AG04450 (cell line): ENCODE data around the gene BCAR3. TPM values are rescaled to one million over a fixed set of nuclear protein-coding genes. Genes with fewer than 3 reads are reported as not detected.
A peak's percentile ranks its signal among the peaks of the same experiment; 100 is the strongest.

Source experiments
- CTCF ChIA-PET: fragments of 300-600, 350-600 bp; formaldehyde crosslinking; extraction: SDS; loops from one replicate; lab custom pipeline; 2022; ENCODE audit warnings: antibody characterized with exemption, inconsistent platforms; lab: Charles Lee
- POLR2A ChIA-PET: fragments of 350-600 bp; formaldehyde crosslinking; extraction: SDS; loops from one replicate; lab custom pipeline; 2021; ENCODE audit warnings: antibody characterized with exemption, inconsistent platforms; lab: Yijun Ruan, JAX
- DNase-seq: peaks from one replicate; pipeline ENCODE4 v3.0.0-alpha.2; 2011; ENCODE audit warnings: low read depth, low spot score
- H3K27ac ChIP-seq: one replicate; pipeline ENCODE4 v1.5.1; 2012; ENCODE audit warnings: low read depth, low read length, control low read depth
- H3K27me3 ChIP-seq: one replicate; pipeline ENCODE4 v1.6.0; 2012; ENCODE audit warnings: low read length; ENCODE audit not compliant: control insufficient read depth, insufficient read depth
- H3K4me3 ChIP-seq: 2 replicates; pipeline ENCODE4 v1.5.1; 2011; ENCODE audit warnings: mild to moderate bottlenecking, low read depth, low read length, control low read depth
- H3K9me3 ChIP-seq: 2 replicates; pipeline ENCODE4 v1.5.1; 2012; ENCODE audit warnings: low read length; ENCODE audit not compliant: control insufficient read depth, insufficient read depth
- polyA plus RNA-seq: library from polyadenylated mRNA; depleted of rRNA; stranded (reverse); fragments of >200 nt; gene quantifications from 2 replicates; pipeline ENCODE4 v1.2.3, GENCODE V29; 2011
- TF ChIP-seq, protein P1 (sequence below): IDR thresholded peaks from 2 replicates; pipeline ENCODE4 v1.5.1; 2011; ENCODE audit warnings: low read depth, low read length, control low read depth, inconsistent platforms

The BCAR3 gene
- polyA plus RNA-seq, 1 experiment, result 20.6 TPM

- TF ChIP-seq, protein P1, sequence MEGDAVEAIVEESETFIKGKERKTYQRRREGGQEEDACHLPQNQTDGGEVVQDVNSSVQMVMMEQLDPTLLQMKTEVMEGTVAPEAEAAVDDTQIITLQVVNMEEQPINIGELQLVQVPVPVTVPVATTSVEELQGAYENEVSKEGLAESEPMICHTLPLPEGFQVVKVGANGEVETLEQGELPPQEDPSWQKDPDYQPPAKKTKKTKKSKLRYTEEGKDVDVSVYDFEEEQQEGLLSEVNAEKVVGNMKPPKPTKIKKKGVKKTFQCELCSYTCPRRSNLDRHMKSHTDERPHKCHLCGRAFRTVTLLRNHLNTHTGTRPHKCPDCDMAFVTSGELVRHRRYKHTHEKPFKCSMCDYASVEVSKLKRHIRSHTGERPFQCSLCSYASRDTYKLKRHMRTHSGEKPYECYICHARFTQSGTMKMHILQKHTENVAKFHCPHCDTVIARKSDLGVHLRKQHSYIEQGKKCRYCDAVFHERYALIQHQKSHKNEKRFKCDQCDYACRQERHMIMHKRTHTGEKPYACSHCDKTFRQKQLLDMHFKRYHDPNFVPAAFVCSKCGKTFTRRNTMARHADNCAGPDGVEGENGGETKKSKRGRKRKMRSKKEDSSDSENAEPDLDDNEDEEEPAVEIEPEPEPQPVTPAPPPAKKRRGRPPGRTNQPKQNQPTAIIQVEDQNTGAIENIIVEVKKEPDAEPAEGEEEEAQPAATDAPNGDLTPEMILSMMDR, result no peak
- ChIA-PET POLR2A (no interaction called here), CTCF (no interaction called here)
- Histone ChIP-seq H3K27me3 (no peaks in the 10 kb centered on the region), H3K27ac (no peak overlapping the region), H3K4me3 (no peak overlapping the region), H3K9me3 (no peaks in the 10 kb centered on the region)
- no peak for DNase-seq
Measured at GRCh38 chr1:93588206-93588605, 93.4 kb downstream of the BCAR3 start.

- no peak for DNase-seq
- TF ChIP-seq, protein P1, result no peak
- POLR2A ChIA-PET, result interaction anchor here (0.6 kb wide), 1 partner anchor 518 kb away, joined by 3 read pairs; no protein-coding TSS in a partner anchor
- Histone ChIP-seq H3K27ac (no peak overlapping the region), H3K4me3 (no peak overlapping the region), H3K27me3 (no peaks in the 10 kb centered on the region), H3K9me3 (no peaks in the 10 kb centered on the region)
- CTCF ChIA-PET, result interaction anchor here (0.6 kb wide), 1 partner anchor 32 kb away, joined by 4 read pairs; no protein-coding TSS in a partner anchor
Measured at GRCh38 chr1:93587354-93587753, 94.3 kb downstream of the BCAR3 start.

- Histone ChIP-seq H3K9me3 (no peaks in the 10 kb centered on the region), H3K27ac (peak overlapping the region; percentile 31), H3K4me3 (no peak overlapping the region), H3K27me3 (no peaks in the 10 kb centered on the region)
- DNase-seq, result no peak
- ChIA-PET CTCF (no interaction called here), POLR2A (no interaction called here)
- TF ChIP-seq, protein P1, result no peak
Measured at GRCh38 chr1:93585059-93585966, 96.3 kb downstream of the BCAR3 start.

DNA sequence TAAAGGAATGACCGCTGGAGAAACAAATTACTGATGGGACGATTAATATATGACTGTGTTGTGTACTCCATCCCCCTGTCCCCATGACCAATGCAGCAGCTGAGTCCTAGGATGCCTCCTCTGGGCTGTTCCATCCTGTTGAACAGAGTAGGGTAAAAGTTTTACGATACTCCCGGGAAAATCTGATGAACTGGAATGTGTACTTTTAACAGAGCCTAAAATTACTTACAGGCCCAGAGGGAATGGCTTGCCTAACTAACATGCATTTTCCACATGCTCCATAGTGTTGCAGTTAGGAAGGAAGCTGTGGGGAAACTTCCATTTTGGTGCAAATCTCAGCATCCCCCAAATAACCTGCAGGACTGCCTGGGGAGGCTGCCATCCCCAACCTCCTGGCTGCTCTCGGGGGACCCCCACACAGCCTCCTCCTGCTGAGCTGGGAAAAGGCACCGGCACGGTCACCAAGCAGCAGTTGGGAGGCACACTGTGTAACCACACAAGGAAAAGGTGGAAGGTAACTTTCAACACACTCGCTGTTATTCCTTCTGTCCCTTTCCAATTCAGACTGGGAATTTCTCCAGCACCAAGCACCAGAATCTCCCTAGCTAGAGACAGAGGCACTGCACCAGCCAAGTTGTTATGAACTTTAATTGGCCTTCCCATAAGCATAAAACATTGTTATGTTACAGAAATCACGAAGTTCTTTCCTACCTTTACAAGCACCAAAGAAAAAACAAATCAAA is 97.2 kb downstream of the BCAR3 start:
- Histone ChIP-seq H3K27ac (peak overlapping the region; percentile 31), H3K9me3 (no peaks in the 10 kb centered on the region), H3K27me3 (no peaks in the 10 kb centered on the region), H3K4me3 (no peak overlapping the region)
- no peak for DNase-seq
- ChIA-PET POLR2A (no interaction called here), CTCF (interaction anchor here (1.3 kb wide), 1 partner anchor 280 kb away, joined by 3 read pairs; no protein-coding TSS in a partner anchor)
- TF ChIP-seq, protein P1, result no peak
